T-cell (primary cell): Measurements from ENCODE around the gene C17orf107. TPM values are rescaled to one million over a fixed set of nuclear protein-coding genes. Genes with fewer than 3 reads are reported as not detected.
"Not testable (repeated sequence)": the region's sequence is repeated elsewhere in the genome, so short reads cannot be mapped to it uniquely, and the experiment has no call there.

ENCODE experiments used
- ATAC-seq, 4 experiments: fragments of 200-7000 bp in 3 of 4; fragments of 150-1000 bp in 1 of 4; cut with Tn5 transposase; replicated peaks in 1 of 4; 1 replicate in 3 of 4; 2 replicates in 1 of 4; pipeline ENCODE4 v1.10.0; 2021; ENCODE audit warnings: moderate library complexity in 3 of 4, mild to moderate bottlenecking in 2 of 4, moderate number of reproducible peaks in 1 of 4
- CTCF ChIA-PET, 2 donors: fragments of 300-600 bp; sonication (Branson Sonifier 250); formaldehyde crosslinking; loops; one replicate each; lab custom pipeline; 2022; ENCODE audit warnings: antibody characterized with exemption in 2 of 2; lab: Charles Lee
- POLR2A ChIA-PET, 2 donors: fragments of 300-600 bp; sonication (Branson Sonifier 250); formaldehyde crosslinking; loops; one replicate each; lab custom pipeline; 2022; ENCODE audit warnings: antibody characterized with exemption in 2 of 2; lab: Charles Lee
- DNase-seq, 35 experiments: peaks; one replicate each; pipeline versions ENCODE4 v3.0.0 to v3.0.0-alpha.2; 2013 to 2023
- H3K27ac ChIP-seq: one replicate; pipeline ENCODE4 v1.5.1; 2013; ENCODE audit warnings: low read length
- H3K27me3 ChIP-seq, 2 experiments: replicated peaks in 1 of 2; 1 replicate in 1 of 2; 2 replicates in 1 of 2; pipeline versions ENCODE4 v1.6.1 to v1.7.0; 2013; ENCODE audit warnings: low read length in 1 of 2, mixed read lengths in 1 of 2; ENCODE audit not compliant: control insufficient read depth in 2 of 2, insufficient read depth in 2 of 2; ENCODE audit errors: extremely low read depth in 1 of 2
- H3K36me3 ChIP-seq, 2 donors: 1 replicate in 1 of 2; 2 replicates in 1 of 2; pipeline versions ENCODE4 v1.6.1 to v1.7.0; 2013; ENCODE audit warnings: low read length in 1 of 2; ENCODE audit not compliant: control insufficient read depth in 2 of 2, insufficient read depth in 1 of 2; ENCODE audit errors: extremely low read depth in 1 of 2
- H3K4me1 ChIP-seq, 2 experiments: 1 replicate in 1 of 2; 2 replicates in 1 of 2; pipeline versions ENCODE4 v1.6.1 to v1.7.0; 2013; ENCODE audit warnings: low read length in 2 of 2, mixed read lengths in 1 of 2; ENCODE audit not compliant: insufficient read depth in 2 of 2, control insufficient read depth in 1 of 2; ENCODE audit errors: extremely low read depth in 1 of 2
- H3K4me3 ChIP-seq, 2 donors: 1 replicate in 1 of 2; 2 replicates in 1 of 2; pipeline versions ENCODE4 v1.5.1 to v1.7.0; 2013; ENCODE audit warnings: mild to moderate bottlenecking in 2 of 2, low read length in 1 of 2, moderate library complexity in 1 of 2; ENCODE audit not compliant: control insufficient read depth in 1 of 2; ENCODE audit errors: extremely low read depth in 1 of 2
- H3K9me3 ChIP-seq: 2 replicates; pipeline ENCODE4 v1.7.0; 2013
- H3K27ac Mint-ChIP-seq, 2 donors: one replicate each; pipeline ENCODE4 v1.8.0; 2020 to 2021; ENCODE audit warnings: mild to moderate bottlenecking in 2 of 2, mixed read lengths in 2 of 2
- H3K27me3 Mint-ChIP-seq, 2 donors: one replicate each; pipeline ENCODE4 v1.8.0; 2021 to 2022; ENCODE audit warnings: mixed read lengths in 2 of 2
- H3K36me3 Mint-ChIP-seq: one replicate; pipeline ENCODE4 v1.8.0; 2021; ENCODE audit warnings: mixed read lengths
- H3K4me1 Mint-ChIP-seq, 3 donors: one replicate each; pipeline ENCODE4 v1.8.0; 2020 to 2022; ENCODE audit warnings: mixed read lengths in 3 of 3, mild to moderate bottlenecking in 1 of 3
- H3K4me3 Mint-ChIP-seq, 3 donors: one replicate each; pipeline ENCODE4 v1.8.0; 2020 to 2022; ENCODE audit warnings: mild to moderate bottlenecking in 3 of 3, mixed read lengths in 3 of 3, moderate library complexity in 3 of 3
- H3K9me3 Mint-ChIP-seq, 3 donors: one replicate each; pipeline ENCODE4 v1.8.0; 2020 to 2022; ENCODE audit warnings: mixed read lengths in 3 of 3
- WGBS: methylation state at CpG from one replicate; pipeline ENCODE4 v1.1.5; 2013; ENCODE audit warnings: missing lambda C conversion rate; ENCODE audit not compliant: insufficient coverage; 5-methylcytosine and 5-hydroxymethylcytosine counted together
- total RNA-seq, 35 experiments: library from RNA in 6 of 35; stranded (reverse) in 6 of 35; fragments of 120-200 nt in 1 of 35; gene quantifications; one replicate each; pipeline versions ENCODE4 v1.2.1 to v1.2.4 and lab custom pipeline; 2013 to 2026

The C17orf107 gene
- total RNA-seq, 5 donors from 2014 or later (not counting 1 experiment from before 2014, with no cell fraction given), result 3.1 to 41.1 (median 4.1) TPM

DNA sequence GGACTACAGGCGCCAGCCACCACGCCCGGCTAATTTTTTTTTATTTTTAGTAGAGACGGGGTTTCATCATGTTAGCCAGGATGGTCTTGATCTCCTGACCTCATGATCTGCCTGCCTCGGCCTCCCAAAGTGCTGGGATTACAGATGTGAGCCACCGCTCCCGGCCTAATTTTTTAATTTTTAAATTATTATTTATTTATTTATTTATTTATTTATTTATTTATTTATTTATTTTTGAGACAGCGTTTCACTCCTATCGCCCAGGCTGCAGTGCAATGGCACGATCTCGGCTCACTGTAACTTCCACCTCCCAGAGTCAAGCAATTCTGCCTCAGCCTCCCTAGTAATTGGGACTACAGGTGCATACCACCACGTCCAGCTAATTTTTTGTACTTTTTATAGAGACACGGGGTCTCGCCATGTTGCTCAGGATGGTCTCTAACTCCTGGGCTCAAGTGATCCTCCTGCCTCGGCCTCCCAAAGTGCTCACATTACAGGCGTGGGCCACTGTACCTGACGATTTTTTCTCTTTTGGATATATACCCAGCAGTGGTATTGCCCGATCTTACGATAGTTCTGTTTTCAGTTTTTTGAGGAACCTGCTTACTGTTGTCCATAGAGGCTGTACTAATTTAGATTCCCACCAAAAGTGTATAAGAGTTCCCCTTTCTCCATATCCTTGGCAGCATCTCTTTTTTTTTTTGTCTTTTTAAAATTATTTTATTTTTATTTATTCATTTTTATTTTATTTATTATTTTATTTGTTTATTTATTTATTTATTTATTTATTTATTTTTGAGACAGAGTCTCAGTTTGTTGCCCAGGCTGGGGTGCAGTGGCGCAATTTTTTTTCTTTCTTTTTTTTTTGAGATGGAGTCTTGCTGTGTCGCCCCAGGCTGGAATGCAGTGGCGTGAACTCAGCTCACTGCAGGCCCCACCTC lies 30.0 kb upstream of the C17orf107 start:
- H3K27me3 Mint-ChIP-seq, H3K4me1 ChIP-seq, H3K9me3 Mint-ChIP-seq, H3K4me3 Mint-ChIP-seq, H3K27ac ChIP-seq, H3K27ac Mint-ChIP-seq, H3K4me1 Mint-ChIP-seq, POLR2A ChIA-PET, ATAC-seq, H3K9me3 ChIP-seq, H3K4me3 ChIP-seq, DNase-seq, H3K27me3 ChIP-seq: not testable (repeated sequence)
- peaks cover 0 to 16% of the 10 kb centered on the region in 2 donors for H3K36me3 ChIP-seq
- CTCF ChIA-PET, result interaction anchor here in 1 of 2 donors (0.6 kb wide), 1 partner anchor 11 kb away, joined by 3 read pairs; no protein-coding TSS in a partner anchor
- whole genome bisulfite sequencing, result 95% methylated on average over 5 of the region's 22 CpGs
- peaks cover 10% of the 10 kb centered on the region for H3K36me3 Mint-ChIP-seq

DNA sequence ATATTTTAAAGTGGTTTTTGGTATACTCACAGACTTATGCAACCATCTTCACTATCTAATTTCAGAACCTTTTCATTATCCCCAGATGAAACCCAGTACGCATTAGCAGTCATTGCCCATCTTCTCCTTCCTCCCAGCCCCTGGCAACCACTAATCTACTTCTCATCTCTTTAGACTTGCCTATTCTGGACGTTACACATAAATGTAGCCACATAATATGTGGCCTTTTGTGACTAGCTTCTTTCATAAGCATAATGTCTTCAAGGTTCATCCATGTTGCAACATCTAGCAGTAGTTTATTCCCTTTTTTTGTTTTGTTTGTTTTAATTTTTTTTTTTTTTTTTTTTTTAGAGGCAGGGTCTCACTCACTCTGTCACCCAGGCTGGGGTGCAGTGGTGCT lies 28.5 kb upstream of the C17orf107 start:
- Mint-ChIP-seq H3K4me1 (peaks cover 3 to 5% (median 3%) of the 10 kb centered on the region in 3 donors), H3K9me3 (no peaks in the 10 kb centered on the region), H3K4me3 (no peak overlapping the region), H3K36me3 (peaks cover 6% of the 10 kb centered on the region), H3K27ac (no peak overlapping the region), H3K27me3 (no peaks in the 10 kb centered on the region)
- no peaks in the 10 kb centered on the region for H3K4me1 ChIP-seq
- no peak overlapping the region for H3K4me3 ChIP-seq
- no peak overlapping the region for H3K27ac ChIP-seq
- WGBS, result 100% methylated on average over 1 of the region's 2 CpGs
- POLR2A ChIA-PET, result interaction anchor here in 1 of 2 donors (0.6 kb wide), 1 partner anchor 129 kb away, joined by 6 read pairs; no protein-coding TSS in a partner anchor
- CTCF ChIA-PET, result interaction anchor here (0.5 to 0.7 kb wide), 3 partner anchors 398 to 595 kb away, joined by 4 to 8 read pairs (median 6); no protein-coding TSS in a partner anchor
- DNase-seq (no peak), ATAC-seq (no peak)
- H3K9me3 ChIP-seq, result no peaks in the 10 kb centered on the region
- peaks cover 0 to 12% of the 10 kb centered on the region in 2 donors for H3K36me3 ChIP-seq
- H3K27me3 ChIP-seq, result no peaks in the 10 kb centered on the region

DNA sequence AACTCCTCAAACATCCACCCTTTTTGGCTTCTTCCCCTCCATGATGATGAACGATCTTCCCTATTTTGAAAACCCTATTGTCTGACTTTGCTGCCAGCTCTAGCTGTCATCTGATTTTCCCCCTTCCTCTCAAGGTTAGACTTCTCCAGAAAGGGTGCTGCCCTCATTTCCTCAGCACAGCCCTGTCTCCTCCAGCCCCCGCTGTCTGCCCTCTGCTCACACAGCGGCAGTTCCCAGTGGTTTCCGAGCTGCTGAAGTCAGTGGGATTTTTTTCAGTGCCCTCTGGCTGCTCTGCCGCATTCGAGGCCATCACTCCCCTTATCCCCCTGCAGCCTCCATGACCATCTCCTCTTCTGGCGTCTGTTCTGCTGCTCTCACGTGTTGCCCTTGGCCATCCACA lies 26.6 kb upstream of the C17orf107 start:
- CTCF ChIA-PET, result no interaction called here
- Mint-ChIP-seq H3K27ac (no peak overlapping the region), H3K36me3 (peaks cover 10% of the 10 kb centered on the region), H3K27me3 (no peaks in the 10 kb centered on the region), H3K4me3 (no peak overlapping the region), H3K4me1 (peaks cover 3 to 5% (median 3%) of the 10 kb centered on the region in 3 donors), H3K9me3 (no peaks in the 10 kb centered on the region)
- Histone ChIP-seq H3K27ac (no peak overlapping the region), H3K4me3 (no peak overlapping the region), H3K36me3 (peaks cover 3 to 15% of the 10 kb centered on the region in 2 donors), H3K27me3 (no peaks in the 10 kb centered on the region), H3K4me1 (no peaks in the 10 kb centered on the region), H3K9me3 (no peaks in the 10 kb centered on the region)
- WGBS, result 80% methylated on average over 8 of the region's 8 CpGs
- no peak for ATAC-seq
- no peak for DNase-seq
- POLR2A ChIA-PET, result no interaction called here

DNA sequence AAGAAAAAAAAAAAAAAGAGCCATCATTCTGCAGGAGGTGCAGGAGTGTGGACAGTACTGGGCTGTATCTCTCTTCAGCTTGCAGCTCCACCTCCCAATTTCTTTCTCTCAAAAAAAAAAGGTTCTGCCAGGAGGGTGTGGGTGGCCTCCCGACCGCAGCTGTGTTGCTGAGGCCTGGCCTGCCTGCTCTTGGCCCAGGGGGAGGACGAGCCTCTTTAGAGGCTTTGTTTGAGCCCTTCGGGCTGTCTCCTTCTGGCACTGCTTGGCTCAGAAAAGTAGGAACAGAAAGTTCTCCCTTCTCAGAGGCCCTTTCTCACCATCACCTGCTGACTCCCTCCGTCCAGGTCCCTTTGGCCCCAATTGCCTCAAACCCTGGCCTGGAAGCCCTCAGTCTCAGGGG lies 22.2 kb upstream of the C17orf107 start:
- Histone ChIP-seq H3K9me3 (no peaks in the 10 kb centered on the region), H3K4me1 (peaks cover 0 to 7% of the 10 kb centered on the region in 2 experiments), H3K4me3 (no peak overlapping the region), H3K36me3 (peaks cover 14 to 36% of the 10 kb centered on the region in 2 donors), H3K27me3 (no peaks in the 10 kb centered on the region), H3K27ac (no peak overlapping the region)
- POLR2A ChIA-PET, result interaction anchor here in 1 of 2 donors (0.5 kb wide), 1 partner anchor 93 kb away, joined by 4 read pairs; no protein-coding TSS in a partner anchor
- 90% methylated on average over 2 of the region's 5 CpGs for WGBS
- no peak overlapping the region for H3K27ac Mint-ChIP-seq
- H3K9me3 Mint-ChIP-seq, result no peaks in the 10 kb centered on the region
- CTCF ChIA-PET, result interaction anchor here (0.5 to 0.6 kb wide), 2 partner anchors 47 to 84 kb away, joined by 4 to 6 read pairs; no protein-coding TSS in a partner anchor
- H3K36me3 Mint-ChIP-seq, result peaks cover 13% of the 10 kb centered on the region
- H3K27me3 Mint-ChIP-seq, result no peaks in the 10 kb centered on the region
- no peak for ATAC-seq
- peaks cover 0 to 5% (median 2%) of the 10 kb centered on the region in 3 donors for H3K4me1 Mint-ChIP-seq
- H3K4me3 Mint-ChIP-seq, result no peak overlapping the region
- no peak for DNase-seq

DNA sequence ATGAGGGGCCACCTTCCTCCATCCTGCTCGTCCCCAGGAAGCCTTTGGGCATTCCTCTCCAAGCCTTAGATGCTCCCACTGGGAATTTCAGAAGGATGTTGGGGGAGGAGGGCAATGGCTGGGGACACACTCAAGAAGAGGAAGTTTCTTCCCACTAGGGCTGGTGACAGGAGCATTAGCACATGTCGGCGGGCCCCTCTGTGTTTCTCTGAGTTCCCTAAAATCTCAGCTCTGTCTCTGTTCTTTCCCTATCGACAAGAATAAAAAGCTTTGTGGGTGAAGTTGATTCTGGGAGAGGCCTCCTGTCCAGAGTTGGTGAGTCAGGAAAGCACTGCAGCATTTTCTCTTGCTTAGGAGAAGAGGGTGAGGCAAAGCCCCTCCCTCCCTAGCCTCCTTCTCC lies 19.7 kb upstream of the C17orf107 start:
- CTCF ChIA-PET, result no interaction called here

DNA sequence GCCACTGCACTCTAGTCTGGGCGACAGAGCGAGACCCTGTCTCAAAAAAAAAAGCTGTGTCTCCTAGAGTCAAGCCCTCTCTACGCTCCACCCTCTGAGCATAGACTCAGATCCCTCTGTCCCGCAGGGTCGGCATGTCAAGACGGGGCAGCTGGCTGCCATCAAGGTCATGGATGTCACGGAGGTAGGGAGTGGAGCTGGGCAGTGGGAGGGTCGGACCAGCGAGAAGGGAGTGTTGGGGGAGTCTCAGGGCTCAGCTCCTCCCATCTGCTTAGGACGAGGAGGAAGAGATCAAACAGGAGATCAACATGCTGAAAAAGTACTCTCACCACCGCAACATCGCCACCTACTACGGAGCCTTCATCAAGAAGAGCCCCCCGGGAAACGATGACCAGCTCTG lies 18.5 kb upstream of the C17orf107 start:
- 95% methylated on average over 11 of the region's 15 CpGs for WGBS
- no peak overlapping the region for H3K4me3 ChIP-seq
- Mint-ChIP-seq H3K27me3 (no peaks in the 10 kb centered on the region), H3K4me3 (no peak overlapping the region), H3K9me3 (no peaks in the 10 kb centered on the region), H3K27ac (no peak overlapping the region), H3K36me3 (peaks cover 24% of the 10 kb centered on the region), H3K4me1 (peaks cover 0 to 2% (median 0%) of the 10 kb centered on the region in 3 donors)
- no peak overlapping the region for H3K27ac ChIP-seq
- H3K36me3 ChIP-seq, result peaks cover 26 to 53% of the 10 kb centered on the region in 2 donors
- no peaks in the 10 kb centered on the region for H3K9me3 ChIP-seq
- ATAC-seq (no peak), DNase-seq (no peak)
- ChIA-PET CTCF (interaction anchor here in 1 of 2 donors (0.7 to 1.6 kb wide), 2 partner anchors 131 to 149 kb away, joined by 3 to 6 read pairs; partner anchors contain the start of gene MED11), POLR2A (no interaction called here)
- H3K27me3 ChIP-seq, result no peaks in the 10 kb centered on the region
- peaks cover 0 to 7% of the 10 kb centered on the region in 2 experiments for H3K4me1 ChIP-seq

More for the DNA sequence above, 19.7 kb upstream of the C17orf107 start:
- peaks cover 0 to 2% (median 0%) of the 10 kb centered on the region in 3 donors for H3K4me1 Mint-ChIP-seq
- no peak for DNase-seq
- H3K36me3 Mint-ChIP-seq, result peaks cover 12% of the 10 kb centered on the region
- H3K9me3 Mint-ChIP-seq, result no peaks in the 10 kb centered on the region
- POLR2A ChIA-PET, result no interaction called here
- H3K27me3 ChIP-seq, result no peaks in the 10 kb centered on the region
- no peak overlapping the region for H3K4me3 Mint-ChIP-seq
- no peak overlapping the region for H3K27ac ChIP-seq
- H3K36me3 ChIP-seq, result peaks cover 19 to 40% of the 10 kb centered on the region in 2 donors
- H3K4me1 ChIP-seq, result peaks cover 0 to 7% of the 10 kb centered on the region in 2 experiments
- H3K27me3 Mint-ChIP-seq, result no peaks in the 10 kb centered on the region
- no peak for ATAC-seq
- H3K9me3 ChIP-seq, result no peaks in the 10 kb centered on the region
- H3K4me3 ChIP-seq, result no peak overlapping the region
- WGBS, result 80% methylated on average over 1 of the region's 4 CpGs
- H3K27ac Mint-ChIP-seq, result no peak overlapping the region
